Naive B cell (primary cell): ENCODE measurements around the gene SCAPER. TPM values are rescaled to one million over a fixed set of nuclear protein-coding genes. Genes with fewer than 3 reads are reported as not detected.
"Not testable (repeated sequence)": the region's sequence is repeated elsewhere in the genome, so short reads cannot be mapped to it uniquely, and the experiment has no call there.

Experiments
- ATAC-seq, 2 donors: fragments of 150-1000 bp; cut with Tn5 transposase; 2 replicates each; pipeline ENCODE4 v1.10.0; 2021; ENCODE audit warnings: low read depth in 2 of 2, mild to moderate bottlenecking in 2 of 2, moderate library complexity in 2 of 2
- DNase-seq: peaks from one replicate; pipeline ENCODE4 v3.0.0; 2022
- H3K27ac Mint-ChIP-seq, 6 donors: one replicate each; pipeline ENCODE4 v1.8.0; 2020 to 2022; ENCODE audit warnings: mild to moderate bottlenecking in 6 of 6, mixed read lengths in 6 of 6, moderate library complexity in 5 of 6, inconsistent platforms in 2 of 6
- H3K27me3 Mint-ChIP-seq, 3 donors: one replicate each; pipeline ENCODE4 v1.8.0; 2021 to 2022; ENCODE audit warnings: mixed read lengths in 3 of 3, mild to moderate bottlenecking in 1 of 3
- H3K36me3 Mint-ChIP-seq, 2 donors: one replicate each; pipeline ENCODE4 v1.8.0; 2020 to 2022; ENCODE audit warnings: mixed read lengths in 2 of 2, inconsistent platforms in 1 of 2, mild to moderate bottlenecking in 1 of 2
- H3K4me1 Mint-ChIP-seq, 3 donors: one replicate each; pipeline ENCODE4 v1.8.0; 2020 to 2022; ENCODE audit warnings: mixed read lengths in 3 of 3, inconsistent platforms in 1 of 3, mild to moderate bottlenecking in 1 of 3, moderate library complexity in 1 of 3
- H3K4me3 Mint-ChIP-seq, 8 donors: one replicate each; pipeline ENCODE4 v1.8.0; 2020 to 2022; ENCODE audit warnings: mild to moderate bottlenecking in 8 of 8, mixed read lengths in 8 of 8, moderate library complexity in 8 of 8, inconsistent platforms in 2 of 8
- H3K9me3 Mint-ChIP-seq, 7 donors: one replicate each; pipeline ENCODE4 v1.8.0; 2020 to 2022; ENCODE audit warnings: mixed read lengths in 7 of 7, mild to moderate bottlenecking in 5 of 7, inconsistent platforms in 2 of 7, moderate library complexity in 1 of 7
- polyA plus RNA-seq, 6 donors: library from polyadenylated mRNA; unstranded; fragments of 300-500 nt; fragmentation: Illumina TruSeq; gene quantifications; one replicate each; pipeline ENCODE4 v1.2.3, GENCODE V29; 2021; ENCODE audit warnings: low read depth in 6 of 6

Gene SCAPER
- polyA plus RNA-seq, 6 donors from 2014 or later, result 11.2 to 38.5 (median 19.0) TPM

GRCh38 chr15:76899931-76900310 is 5.2 kb downstream of the SCAPER start:
- Mint-ChIP-seq H3K4me1 (peaks cover 18 to 31% (median 20%) of the 10 kb centered on the region in 3 donors), H3K27ac (peak overlapping the region in 1 of 6 donors; percentile 76)
- not testable (repeated sequence) for H3K9me3 Mint-ChIP-seq, H3K36me3 Mint-ChIP-seq, H3K4me3 Mint-ChIP-seq, H3K27me3 Mint-ChIP-seq, ATAC-seq, DNase-seq

- not testable (repeated sequence) for ATAC-seq, H3K27me3 Mint-ChIP-seq
These were observed 5.8 kb downstream of the SCAPER start for GRCh38 chr15:76899176-76899930.

GRCh38 chr15:76898102-76898501 is 7.0 kb downstream of the SCAPER start:
- no peak for DNase-seq
- ATAC-seq, result no peak
- Mint-ChIP-seq H3K27me3 (no peaks in the 10 kb centered on the region), H3K4me1 (peaks cover 17 to 23% (median 19%) of the 10 kb centered on the region in 3 donors), H3K9me3 (peaks cover 0 to 3% (median 0%) of the 10 kb centered on the region in 7 donors), H3K4me3 (no peak overlapping the region), H3K27ac (no peak overlapping the region), H3K36me3 (peaks cover 0 to 11% of the 10 kb centered on the region in 2 donors)

More at GRCh38 chr15:76899176-76899930, 5.8 kb downstream of the SCAPER start:
- H3K9me3 Mint-ChIP-seq, H3K36me3 Mint-ChIP-seq, H3K4me3 Mint-ChIP-seq, DNase-seq: not testable (repeated sequence)
- Mint-ChIP-seq H3K4me1 (peaks cover 18 to 30% (median 21%) of the 10 kb centered on the region in 3 donors), H3K27ac (peak overlapping the region in 1 of 6 donors; percentile 87)

GRCh38 chr15:76894174-76894573 is 11.0 kb downstream of the SCAPER start:
- no peak for DNase-seq
- Mint-ChIP-seq H3K27me3 (no peaks in the 10 kb centered on the region), H3K4me3 (no peak overlapping the region), H3K9me3 (peaks cover 0 to 8% (median 3%) of the 10 kb centered on the region in 7 donors), H3K36me3 (peaks cover 9 to 11% of the 10 kb centered on the region in 2 donors), H3K4me1 (peaks cover 27 to 35% (median 31%) of the 10 kb centered on the region in 3 donors), H3K27ac (peak overlapping the region in 2 of 6 donors; percentile 5 to 27)
- no peak for ATAC-seq

GRCh38 chr15:76892836-76893235 is 12.3 kb downstream of the SCAPER start:
- not testable (repeated sequence) for ATAC-seq, H3K9me3 Mint-ChIP-seq, DNase-seq, H3K27ac Mint-ChIP-seq, H3K27me3 Mint-ChIP-seq, H3K4me3 Mint-ChIP-seq
- H3K36me3 Mint-ChIP-seq, result peaks cover 9 to 11% of the 10 kb centered on the region in 2 donors
- H3K4me1 Mint-ChIP-seq, result peaks cover 30 to 43% (median 33%) of the 10 kb centered on the region in 3 donors

GRCh38 chr15:76887280-76888141 is 17.6 kb downstream of the SCAPER start:
- H3K27ac Mint-ChIP-seq, DNase-seq, H3K27me3 Mint-ChIP-seq, H3K9me3 Mint-ChIP-seq, ATAC-seq: not testable (repeated sequence)
- H3K4me3 Mint-ChIP-seq, result peak overlapping the region in 1 of 8 donors; percentile 45
- H3K36me3 Mint-ChIP-seq, result peaks cover under 1 to 11% of the 10 kb centered on the region in 2 donors
- H3K4me1 Mint-ChIP-seq, result peaks cover 17 to 35% (median 23%) of the 10 kb centered on the region in 3 donors

- no peak for DNase-seq
- H3K27me3 Mint-ChIP-seq, result no peaks in the 10 kb centered on the region
- no peak overlapping the region for H3K4me3 Mint-ChIP-seq
- peak overlapping the region in 1 of 6 donors; percentile 17 for H3K27ac Mint-ChIP-seq
- H3K36me3 Mint-ChIP-seq, result peaks cover 10 to 24% of the 10 kb centered on the region in 2 donors
- H3K9me3 Mint-ChIP-seq, result peaks cover 0 to 5% (median 0%) of the 10 kb centered on the region in 7 donors
- peaks cover 13 to 28% (median 16%) of the 10 kb centered on the region in 3 donors for H3K4me1 Mint-ChIP-seq
- no peak for ATAC-seq
These were observed 19.9 kb downstream of the SCAPER start for GRCh38 chr15:76885212-76885611.

- H3K36me3 Mint-ChIP-seq, result peaks cover 0 to 7% of the 10 kb centered on the region in 2 donors
- peaks cover 0 to 5% (median 0%) of the 10 kb centered on the region in 7 donors for H3K9me3 Mint-ChIP-seq
- no peak overlapping the region for H3K27ac Mint-ChIP-seq
- H3K27me3 Mint-ChIP-seq, result no peaks in the 10 kb centered on the region
- peaks cover 15 to 17% (median 17%) of the 10 kb centered on the region in 3 donors for H3K4me1 Mint-ChIP-seq
- no peak for ATAC-seq
- no peak overlapping the region for H3K4me3 Mint-ChIP-seq
- no peak for DNase-seq
These were observed 29.2 kb downstream of the SCAPER start for GRCh38 chr15:76875911-76876310.

GRCh38 chr15:76873066-76873465 is 32.1 kb downstream of the SCAPER start:
- H3K36me3 Mint-ChIP-seq, DNase-seq, H3K9me3 Mint-ChIP-seq, ATAC-seq, H3K27me3 Mint-ChIP-seq: not testable (repeated sequence)
- peaks cover 14 to 24% (median 19%) of the 10 kb centered on the region in 3 donors for H3K4me1 Mint-ChIP-seq
- H3K4me3 Mint-ChIP-seq, result peak overlapping the region in 1 of 8 donors; percentile 60
- peak overlapping the region in 2 of 6 donors; percentile 67 to 97 for H3K27ac Mint-ChIP-seq

- Mint-ChIP-seq H3K9me3 (peaks cover 0 to 2% (median 0%) of the 10 kb centered on the region in 7 donors), H3K36me3 (peaks cover 0 to 7% of the 10 kb centered on the region in 2 donors), H3K27ac (peak overlapping the region in 5 of 6 donors; percentile 1 to 86 (median 45)), H3K4me3 (peak overlapping the region in 3 of 8 donors; percentile 0 to 86 (median 60)), H3K27me3 (no peaks in the 10 kb centered on the region), H3K4me1 (peaks cover 18 to 24% (median 19%) of the 10 kb centered on the region in 3 donors)
- no peak for DNase-seq
- ATAC-seq, result no peak
These were observed 33.2 kb downstream of the SCAPER start for GRCh38 chr15:76871930-76872329.

- Mint-ChIP-seq H3K36me3 (peaks cover 5 to 7% of the 10 kb centered on the region in 2 donors), H3K27ac (no peak overlapping the region), H3K9me3 (peaks cover 0 to 2% (median 0%) of the 10 kb centered on the region in 7 donors), H3K27me3 (no peaks in the 10 kb centered on the region), H3K4me1 (peaks cover 19 to 29% (median 26%) of the 10 kb centered on the region in 3 donors), H3K4me3 (no peak overlapping the region)
- DNase-seq (no peak), ATAC-seq (no peak)
These were observed 36.4 kb downstream of the SCAPER start for GRCh38 chr15:76868740-76869139.

GRCh38 chr15:76866716-76867321 is 38.3 kb downstream of the SCAPER start:
- ATAC-seq, result no peak
- peaks cover 0 to 11% of the 10 kb centered on the region in 2 donors for H3K36me3 Mint-ChIP-seq
- no peaks in the 10 kb centered on the region for H3K27me3 Mint-ChIP-seq
- H3K4me1 Mint-ChIP-seq, result peaks cover 11 to 31% (median 26%) of the 10 kb centered on the region in 3 donors
- H3K4me3 Mint-ChIP-seq, result no peak overlapping the region
- H3K9me3 Mint-ChIP-seq, result peaks cover 0 to 2% (median 0%) of the 10 kb centered on the region in 7 donors
- DNase-seq, result no peak
- no peak overlapping the region for H3K27ac Mint-ChIP-seq

- DNase-seq, result no peak
- H3K27ac Mint-ChIP-seq, result peak overlapping the region in 2 of 6 donors; percentile 16 to 31
- peaks cover 11 to 32% (median 28%) of the 10 kb centered on the region in 3 donors for H3K4me1 Mint-ChIP-seq
- H3K27me3 Mint-ChIP-seq, result no peaks in the 10 kb centered on the region
- H3K4me3 Mint-ChIP-seq, result no peak overlapping the region
- H3K9me3 Mint-ChIP-seq, result peaks cover 0 to 2% (median 0%) of the 10 kb centered on the region in 7 donors
- no peak for ATAC-seq
- H3K36me3 Mint-ChIP-seq, result peaks cover 0 to 13% of the 10 kb centered on the region in 2 donors
These were observed 39.1 kb downstream of the SCAPER start for GRCh38 chr15:76866008-76866407.
